Effector memory CD4-positive, alpha-beta T cell (primary cell): ENCODE data around the gene KDM4F.

ENCODE experiments used
- DNase-seq, 3 donors: peaks; one replicate each; pipeline ENCODE4 v3.0.0-alpha.2; 2020
- H3K27ac ChIP-seq: 2 replicates; pipeline ENCODE4 v1.7.0; 2013; ENCODE audit warnings: mild to moderate bottlenecking, low read length, moderate library complexity; ENCODE audit not compliant: insufficient read depth, poor library complexity, severe bottlenecking
- H3K27me3 ChIP-seq: replicated peaks from 2 replicates; pipeline ENCODE4 v1.7.0; 2013; ENCODE audit warnings: mild to moderate bottlenecking, low read length; ENCODE audit not compliant: insufficient read depth, control insufficient read depth, poor library complexity, severe bottlenecking
- H3K36me3 ChIP-seq: 2 replicates; pipeline ENCODE4 v1.7.0; 2013; ENCODE audit warnings: mild to moderate bottlenecking, low read length, moderate library complexity; ENCODE audit not compliant: control insufficient read depth, insufficient read depth
- H3K4me1 ChIP-seq: 2 replicates; pipeline ENCODE4 v1.7.0; 2013; ENCODE audit warnings: low read length, mild to moderate bottlenecking; ENCODE audit not compliant: control insufficient read depth, insufficient read depth, poor library complexity, severe bottlenecking
- H3K4me3 ChIP-seq: 2 replicates; pipeline ENCODE4 v1.7.0; 2013; ENCODE audit warnings: low read length, low read depth, mild to moderate bottlenecking; ENCODE audit not compliant: insufficient read depth, poor library complexity, severe bottlenecking
- H3K9me3 ChIP-seq: 2 replicates; pipeline ENCODE4 v1.7.0; 2013; ENCODE audit warnings: mild to moderate bottlenecking, low read length, moderate library complexity; ENCODE audit not compliant: control insufficient read depth

The KDM4F gene

DNA sequence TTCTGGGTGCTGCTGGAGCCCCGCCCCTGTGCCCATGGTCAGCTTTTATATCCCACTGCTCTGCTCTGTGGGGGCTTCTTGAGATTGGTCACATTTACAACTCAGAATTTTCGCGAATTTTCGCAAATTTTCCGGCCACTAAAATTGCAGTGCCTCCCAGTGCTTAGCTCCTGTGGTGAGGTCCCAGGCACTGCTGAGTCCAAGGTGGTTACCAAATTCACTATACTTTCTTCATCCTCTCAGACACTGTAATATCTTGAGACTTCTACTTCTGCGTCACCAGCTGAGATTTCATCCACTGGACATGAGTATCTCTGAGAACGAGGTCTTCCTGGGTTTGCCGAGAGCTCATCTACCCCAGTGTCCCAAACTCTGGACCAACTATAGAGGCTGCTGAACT is 8.7 kb downstream of the KDM4F start:
- Histone ChIP-seq H3K36me3 (no peaks in the 10 kb centered on the region), H3K27me3 (no peaks in the 10 kb centered on the region), H3K4me1 (no peaks in the 10 kb centered on the region), H3K4me3 (no peak overlapping the region), H3K27ac (no peak overlapping the region), H3K9me3 (no peaks in the 10 kb centered on the region)
- no peak for DNase-seq

DNA sequence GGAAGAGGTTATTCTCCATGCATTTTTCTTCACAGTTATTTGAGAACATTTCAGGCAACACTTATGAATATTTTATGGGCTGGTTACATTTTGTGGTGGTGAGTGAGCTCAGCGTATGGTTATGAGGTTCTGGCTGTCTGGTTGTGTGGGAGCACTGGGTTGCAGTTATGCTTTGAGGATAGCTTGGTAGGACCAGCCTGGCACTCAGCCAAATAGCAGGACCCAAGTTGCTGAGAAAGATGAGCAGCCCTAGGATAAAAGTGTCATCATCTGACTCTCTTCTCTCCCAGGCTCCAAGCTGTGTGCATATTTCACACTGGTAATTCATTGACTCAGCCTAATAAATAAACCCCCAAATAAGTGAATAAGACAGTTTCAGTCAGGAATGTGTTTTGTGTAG is 9.4 kb downstream of the KDM4F start:
- Histone ChIP-seq H3K4me3 (no peak overlapping the region), H3K27ac (no peak overlapping the region), H3K4me1 (no peaks in the 10 kb centered on the region), H3K36me3 (no peaks in the 10 kb centered on the region), H3K27me3 (no peaks in the 10 kb centered on the region), H3K9me3 (no peaks in the 10 kb centered on the region)
- DNase-seq, result no peak

DNA sequence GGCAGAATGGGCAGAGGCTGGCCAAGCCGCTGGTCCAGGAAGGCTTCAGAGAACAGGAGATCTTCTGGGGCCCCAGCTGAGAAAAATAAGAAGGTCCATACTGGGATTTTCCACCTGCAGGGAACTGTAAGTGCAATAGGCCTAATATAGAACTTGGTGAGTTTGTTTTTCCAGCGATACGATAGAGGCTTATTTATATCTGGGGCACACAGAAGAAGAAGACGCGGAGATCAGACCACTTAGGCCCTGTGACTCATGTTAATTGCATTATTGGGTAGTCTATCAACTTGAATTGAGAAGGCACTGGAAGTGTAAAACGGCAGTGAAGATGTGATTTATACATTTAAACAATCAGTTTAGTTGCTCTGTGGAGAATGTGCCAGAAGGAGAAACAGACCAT is 9.8 kb downstream of the KDM4F start:
- H3K4me3 ChIP-seq, result no peak overlapping the region
- DNase-seq, result no peak
- H3K9me3 ChIP-seq, result no peaks in the 10 kb centered on the region
- H3K27ac ChIP-seq, result no peak overlapping the region
- H3K4me1 ChIP-seq, result no peaks in the 10 kb centered on the region
- H3K27me3 ChIP-seq, result no peaks in the 10 kb centered on the region
- no peaks in the 10 kb centered on the region for H3K36me3 ChIP-seq

DNA sequence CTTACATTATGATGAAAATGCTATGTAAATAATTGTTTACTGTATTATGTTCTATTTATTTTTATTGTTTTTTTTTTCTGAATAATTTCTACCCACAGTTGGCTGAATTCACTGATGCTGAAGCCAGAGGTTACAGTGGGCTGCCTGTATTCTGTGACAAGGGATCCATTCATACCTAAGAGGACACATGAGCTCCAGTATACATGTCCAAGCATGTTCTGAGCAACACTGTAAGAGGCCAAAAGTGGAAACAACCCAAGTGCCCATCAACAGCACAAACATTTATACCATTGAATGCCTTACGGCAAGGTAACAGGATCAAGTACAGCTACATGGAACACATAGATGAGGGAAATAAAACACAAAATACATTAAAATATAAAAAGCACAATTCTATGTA is 16.1 kb downstream of the KDM4F start:
- Histone ChIP-seq H3K4me1 (peaks cover 5% of the 10 kb centered on the region), H3K4me3 (no peak overlapping the region), H3K36me3 (no peaks in the 10 kb centered on the region), H3K27ac (no peak overlapping the region), H3K27me3 (no peaks in the 10 kb centered on the region), H3K9me3 (no peaks in the 10 kb centered on the region)
- no peak for DNase-seq

DNA sequence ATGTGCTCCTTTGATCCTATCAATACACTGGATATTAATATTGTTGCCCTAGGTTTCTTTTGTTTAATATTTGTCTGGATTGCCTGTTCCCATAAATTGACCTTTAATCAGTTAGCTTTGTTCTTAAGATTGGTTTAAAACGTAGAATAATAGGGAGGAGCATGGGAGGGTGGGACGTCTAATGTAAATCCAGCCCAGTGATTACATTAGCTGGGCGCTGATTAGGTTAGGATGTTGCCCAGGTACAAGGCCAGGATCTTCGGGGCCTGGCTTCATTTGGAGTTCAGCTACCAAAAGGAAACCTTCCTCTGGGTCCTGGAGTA is 17.5 kb downstream of the KDM4F start, which contains the start of gene SRSF8:
Gene SRSF8 (plus strand): TSS at position 204 of the 323 bp plus-strand sequence. CDS start 308 bp downstream, outside the sequence.
- no peaks in the 10 kb centered on the region for H3K9me3 ChIP-seq
- DNase-seq, result no peak
- no peaks in the 10 kb centered on the region for H3K27me3 ChIP-seq
- H3K36me3 ChIP-seq, result no peaks in the 10 kb centered on the region
- peak within 1 kb of the TSS; percentile 80 for H3K27ac ChIP-seq
- peak within 1 kb of the TSS; percentile 96 for H3K4me3 ChIP-seq
- H3K4me1 ChIP-seq, result peaks cover 5% of the 10 kb centered on the region

DNA sequence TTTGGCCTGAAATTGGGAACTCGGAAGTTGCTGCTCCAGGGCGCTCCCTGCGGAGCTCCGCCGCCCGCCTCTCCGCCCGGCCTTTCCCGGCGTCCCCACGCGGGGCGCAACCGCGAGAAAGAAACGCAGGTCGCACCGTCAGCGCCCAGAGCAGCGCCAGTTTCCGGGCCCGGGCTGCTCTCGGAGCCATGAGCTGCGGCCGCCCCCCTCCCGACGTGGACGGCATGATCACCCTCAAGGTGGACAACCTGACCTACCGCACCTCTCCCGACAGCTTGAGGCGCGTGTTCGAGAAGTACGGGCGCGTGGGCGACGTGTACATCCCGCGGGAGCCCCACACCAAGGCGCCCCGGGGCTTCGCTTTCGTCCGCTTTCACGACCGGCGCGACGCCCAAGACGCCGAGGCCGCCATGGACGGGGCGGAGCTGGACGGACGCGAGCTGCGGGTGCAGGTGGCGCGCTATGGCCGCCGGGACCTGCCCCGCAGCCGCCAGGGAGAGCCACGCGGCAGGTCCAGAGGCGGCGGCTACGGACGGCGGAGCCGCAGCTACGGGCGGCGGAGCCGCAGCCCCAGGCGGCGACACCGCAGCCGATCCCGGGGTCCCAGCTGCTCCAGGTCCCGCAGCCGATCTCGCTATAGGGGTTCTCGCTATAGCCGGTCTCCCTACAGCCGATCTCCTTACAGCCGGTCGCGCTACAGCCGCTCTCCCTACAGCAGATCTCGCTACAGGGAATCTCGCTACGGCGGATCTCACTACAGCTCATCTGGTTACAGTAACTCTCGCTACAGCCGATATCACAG is 18.0 kb downstream of the KDM4F start:
- Histone ChIP-seq H3K27ac (peak overlapping the region; percentile 80), H3K9me3 (no peaks in the 10 kb centered on the region), H3K27me3 (no peaks in the 10 kb centered on the region), H3K4me3 (peak overlapping the region; percentile 96), H3K4me1 (peaks cover 5% of the 10 kb centered on the region), H3K36me3 (no peaks in the 10 kb centered on the region)
- DNase-seq, result peak; percentile 52 to 68 (median 59)

DNA sequence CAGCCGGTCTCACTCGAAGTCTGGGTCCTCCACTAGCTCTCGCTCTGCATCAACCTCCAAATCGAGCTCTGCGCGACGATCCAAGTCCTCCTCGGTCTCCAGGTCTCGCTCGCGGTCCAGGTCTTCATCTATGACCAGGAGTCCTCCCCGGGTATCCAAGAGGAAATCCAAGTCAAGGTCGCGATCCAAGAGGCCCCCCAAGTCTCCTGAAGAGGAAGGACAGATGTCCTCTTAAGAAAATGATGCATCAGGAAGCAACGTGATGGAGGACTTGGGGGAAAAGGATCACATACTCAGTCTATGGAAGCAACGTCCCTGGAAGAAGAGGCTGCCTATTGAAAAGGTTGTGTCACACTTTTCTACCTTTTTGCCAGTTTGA is 18.6 kb downstream of the KDM4F start:
- Histone ChIP-seq H3K4me3 (peak overlapping the region; percentile 96), H3K27me3 (no peaks in the 10 kb centered on the region), H3K36me3 (no peaks in the 10 kb centered on the region), H3K27ac (peak overlapping the region; percentile 80), H3K9me3 (no peaks in the 10 kb centered on the region), H3K4me1 (peaks cover 5% of the 10 kb centered on the region)
- no peak for DNase-seq

DNA sequence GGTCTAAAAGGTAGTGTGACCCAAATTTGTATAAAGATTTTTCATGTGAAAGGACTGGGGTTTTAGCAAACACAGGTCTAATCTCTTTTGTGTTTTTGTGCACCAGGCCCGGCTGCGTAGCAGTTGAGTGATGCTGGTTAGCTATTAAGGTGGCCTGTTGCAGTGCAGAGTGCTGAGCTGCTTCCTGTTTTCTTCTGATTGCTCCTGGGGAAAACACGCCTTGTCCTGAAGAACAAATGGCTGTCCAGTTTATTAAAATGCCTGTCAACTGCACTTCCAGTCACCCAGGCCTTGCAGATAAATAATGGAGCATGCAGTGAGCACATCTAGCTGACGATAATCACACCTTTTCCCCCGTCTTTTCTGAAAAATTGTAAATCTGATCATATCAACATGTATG is 19.3 kb downstream of the KDM4F start:
- H3K4me3 ChIP-seq, result peak overlapping the region; percentile 96
- peak; percentile 56 to 65 (median 60) for DNase-seq
- H3K9me3 ChIP-seq, result no peaks in the 10 kb centered on the region
- peaks cover 5% of the 10 kb centered on the region for H3K4me1 ChIP-seq
- peak overlapping the region; percentile 80 for H3K27ac ChIP-seq
- no peaks in the 10 kb centered on the region for H3K36me3 ChIP-seq
- H3K27me3 ChIP-seq, result no peaks in the 10 kb centered on the region

DNA sequence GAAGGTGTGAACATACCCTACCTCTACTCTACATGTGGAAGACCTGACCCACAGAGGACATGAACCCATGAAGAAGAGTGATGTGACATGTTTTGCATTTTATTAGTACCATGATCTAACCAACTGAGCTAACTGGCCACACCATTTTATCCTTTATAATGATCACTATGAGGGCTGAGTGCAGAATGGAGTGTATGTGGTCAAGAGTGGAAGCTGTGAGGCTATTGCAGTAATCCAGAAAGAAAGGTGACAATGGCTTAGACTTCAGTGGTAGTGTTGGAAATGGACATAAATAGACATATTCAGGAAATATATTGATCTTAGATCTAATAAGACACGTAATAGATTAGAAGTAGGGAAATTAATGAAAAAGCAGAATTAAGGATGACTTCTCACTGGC is 21.2 kb downstream of the KDM4F start:
- no peaks in the 10 kb centered on the region for H3K36me3 ChIP-seq
- no peak overlapping the region for H3K27ac ChIP-seq
- H3K27me3 ChIP-seq, result no peaks in the 10 kb centered on the region
- no peaks in the 10 kb centered on the region for H3K9me3 ChIP-seq
- no peak for DNase-seq
- no peak overlapping the region for H3K4me3 ChIP-seq
- H3K4me1 ChIP-seq, result peaks cover 5% of the 10 kb centered on the region

DNA sequence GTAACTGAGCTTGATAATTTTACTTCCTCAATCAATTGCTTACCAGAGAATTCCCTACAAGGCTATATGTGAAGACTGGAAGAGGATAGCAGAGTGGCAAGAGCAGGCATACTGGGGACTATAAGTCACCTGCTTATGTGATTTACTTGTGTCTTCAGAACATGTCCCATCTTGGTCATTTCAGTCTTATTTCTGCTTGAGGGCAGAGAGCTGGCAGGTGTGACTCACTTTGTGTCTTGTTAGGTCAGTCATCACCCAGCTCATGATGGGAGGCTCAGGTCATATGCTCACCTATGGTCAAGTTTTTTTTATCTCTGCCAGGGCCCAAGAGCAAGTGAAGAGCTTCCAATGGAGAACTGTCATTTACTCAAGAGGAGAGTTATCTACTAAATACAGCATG is 23.7 kb downstream of the KDM4F start:
- H3K4me3 ChIP-seq, result no peak overlapping the region
- no peak for DNase-seq
- H3K4me1 ChIP-seq, result peaks cover 5% of the 10 kb centered on the region
- no peaks in the 10 kb centered on the region for H3K9me3 ChIP-seq
- H3K27me3 ChIP-seq, result no peaks in the 10 kb centered on the region
- no peaks in the 10 kb centered on the region for H3K36me3 ChIP-seq
- no peak overlapping the region for H3K27ac ChIP-seq
